NCI-H1694 (cell line): Measurements from ENCODE around the gene FAM117A.

Experiments
- DNase-seq: peaks from one replicate; lab custom pipeline; 2025; lab: John Stamatoyannopoulos, UW

The FAM117A gene, protein sequence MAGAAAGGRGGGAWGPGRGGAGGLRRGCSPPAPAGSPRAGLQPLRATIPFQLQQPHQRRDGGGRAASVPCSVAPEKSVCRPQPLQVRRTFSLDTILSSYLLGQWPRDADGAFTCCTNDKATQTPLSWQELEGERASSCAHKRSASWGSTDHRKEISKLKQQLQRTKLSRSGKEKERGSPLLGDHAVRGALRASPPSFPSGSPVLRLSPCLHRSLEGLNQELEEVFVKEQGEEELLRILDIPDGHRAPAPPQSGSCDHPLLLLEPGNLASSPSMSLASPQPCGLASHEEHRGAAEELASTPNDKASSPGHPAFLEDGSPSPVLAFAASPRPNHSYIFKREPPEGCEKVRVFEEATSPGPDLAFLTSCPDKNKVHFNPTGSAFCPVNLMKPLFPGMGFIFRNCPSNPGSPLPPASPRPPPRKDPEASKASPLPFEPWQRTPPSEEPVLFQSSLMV

DNA sequence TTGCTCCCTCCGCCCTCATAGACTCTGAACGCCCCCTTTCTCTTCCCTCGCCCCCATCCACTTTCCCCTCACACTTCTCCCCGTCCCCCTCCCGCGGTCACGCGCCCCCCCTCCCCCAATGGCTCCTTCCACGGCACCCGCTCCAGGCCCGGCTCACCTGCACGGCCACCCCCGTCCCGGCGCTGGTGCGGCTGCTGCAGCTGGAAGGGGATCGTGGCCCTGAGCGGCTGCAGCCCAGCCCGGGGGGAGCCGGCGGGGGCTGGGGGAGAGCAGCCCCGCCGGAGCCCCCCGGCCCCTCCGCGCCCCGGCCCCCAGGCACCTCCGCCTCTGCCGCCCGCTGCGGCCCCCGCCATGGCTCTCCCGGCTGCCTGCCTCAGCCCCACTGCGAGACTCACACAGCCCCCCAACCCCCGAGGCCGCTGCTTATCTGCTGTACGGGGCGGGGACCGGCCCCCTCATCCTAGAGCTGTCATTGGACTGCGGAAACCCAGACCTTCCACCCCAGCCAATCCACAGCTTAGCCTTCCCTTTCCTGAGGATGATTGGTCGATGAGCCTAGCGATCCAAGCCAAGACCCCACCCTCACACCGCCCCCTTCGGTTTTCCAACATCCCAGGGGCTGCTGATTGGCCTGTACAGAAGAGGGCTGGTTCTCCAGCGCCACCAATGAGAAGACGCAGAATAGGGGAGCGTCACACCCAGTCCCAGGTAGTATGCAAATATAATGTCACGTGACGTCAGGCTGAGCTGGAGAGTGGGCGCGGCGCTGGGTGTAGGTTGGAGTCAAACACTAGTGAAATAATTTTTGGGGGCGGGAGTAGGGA lies at the start of gene FAM117A:
FAM117A (minus strand) TSS at position 397 of the 824 bp plus-strand sequence; CDS start at position 353, 44 bp downstream.
- peak; percentile 99 for DNase-seq

DNA sequence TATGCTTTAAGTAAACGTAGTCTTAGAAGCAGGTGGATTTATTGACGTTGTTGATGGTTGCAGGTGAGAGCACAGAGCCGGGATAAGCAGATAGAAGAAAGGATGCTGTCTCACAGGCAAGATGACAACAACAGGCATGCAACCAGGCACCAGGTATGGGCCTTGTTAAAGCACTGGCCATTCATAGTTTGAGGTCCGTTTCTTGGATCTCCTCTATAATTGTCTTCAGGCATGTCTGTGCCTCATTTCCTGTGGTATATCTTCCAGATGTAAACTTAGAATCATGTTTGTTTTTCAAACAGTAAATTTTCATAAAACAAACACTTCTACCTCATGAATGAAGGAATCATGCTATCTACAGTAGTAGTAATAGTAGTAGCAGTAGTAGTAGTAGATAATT lies 45.1 kb upstream of the FAM117A start:
- no peak for DNase-seq

DNA sequence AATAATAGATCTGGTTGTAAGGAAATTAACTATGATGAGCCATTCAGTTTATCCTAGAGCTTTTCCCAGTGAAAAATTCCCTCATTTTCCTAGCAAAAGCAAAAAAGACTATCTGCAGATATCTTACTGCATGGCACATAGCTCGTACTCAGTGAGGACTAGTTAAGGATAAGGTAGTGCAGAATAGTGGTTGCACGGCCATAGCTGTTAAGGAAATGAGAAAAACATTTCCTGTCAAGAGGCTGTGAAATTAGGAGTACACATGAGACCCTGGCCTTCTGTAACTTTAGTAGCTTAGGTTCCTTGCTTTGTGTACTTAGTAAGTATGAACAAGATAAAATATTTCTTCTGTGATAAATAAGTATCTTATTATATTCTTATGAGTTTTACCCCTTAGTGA lies 34.8 kb upstream of the FAM117A start:
- DNase-seq, result no peak

DNA sequence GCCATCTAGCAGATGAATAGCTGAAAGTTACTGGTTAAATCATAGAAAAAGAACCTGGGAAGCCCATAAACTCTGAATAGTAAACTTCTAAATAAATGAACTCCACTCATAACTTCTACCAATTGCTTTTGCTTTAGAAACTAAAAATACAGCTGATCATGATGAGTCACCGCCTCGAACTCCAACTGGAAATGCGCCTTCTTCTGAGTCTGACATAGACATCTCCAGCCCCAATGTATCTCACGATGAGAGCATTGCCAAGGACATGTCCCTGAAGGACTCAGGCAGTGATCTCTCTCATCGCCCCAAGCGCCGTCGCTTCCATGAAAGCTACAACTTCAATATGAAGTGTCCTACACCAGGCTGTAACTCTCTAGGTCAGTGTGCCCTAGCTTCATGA lies 34.3 kb upstream of the FAM117A start:
- no peak for DNase-seq

DNA sequence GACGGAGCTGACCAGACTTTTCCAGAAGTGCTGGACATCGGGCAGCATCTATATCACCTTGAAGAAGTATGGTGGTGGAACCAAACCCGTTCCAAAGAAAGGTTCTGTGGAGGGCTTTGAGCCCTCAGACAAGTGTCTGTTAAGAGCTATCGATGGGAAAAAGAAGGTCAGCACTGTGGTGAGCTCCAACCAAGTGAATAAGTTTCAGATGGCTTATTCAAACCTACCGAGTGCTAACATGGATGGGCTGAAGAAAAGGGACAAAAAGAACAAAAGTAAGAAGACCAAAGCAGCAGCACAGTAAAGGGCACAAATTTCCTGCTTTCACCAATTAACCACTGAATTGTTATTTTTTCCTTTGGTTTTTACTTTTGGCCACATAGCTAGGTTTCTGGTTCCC lies 31.4 kb upstream of the FAM117A start:
- no peak for DNase-seq

DNA sequence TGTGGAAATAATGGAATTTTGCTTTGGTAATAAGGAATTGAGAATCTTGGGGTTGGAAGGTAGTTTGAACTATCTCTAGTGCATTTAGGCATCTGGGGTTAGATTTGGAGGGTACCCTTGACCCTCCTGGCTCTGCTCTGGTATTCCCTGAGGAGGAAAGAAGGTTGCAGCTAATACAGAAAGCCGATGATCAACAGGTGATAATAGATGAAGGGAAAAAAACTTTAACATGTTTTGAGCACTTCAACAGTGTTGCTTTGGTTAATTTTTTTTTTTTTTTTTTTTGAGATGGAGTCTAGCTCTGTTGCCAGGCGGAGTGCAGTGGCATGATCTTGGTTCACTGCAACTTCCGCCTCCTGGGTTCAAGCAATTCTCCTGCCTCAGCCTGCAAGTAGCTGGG lies 29.4 kb upstream of the FAM117A start:
- no peak for DNase-seq

DNA sequence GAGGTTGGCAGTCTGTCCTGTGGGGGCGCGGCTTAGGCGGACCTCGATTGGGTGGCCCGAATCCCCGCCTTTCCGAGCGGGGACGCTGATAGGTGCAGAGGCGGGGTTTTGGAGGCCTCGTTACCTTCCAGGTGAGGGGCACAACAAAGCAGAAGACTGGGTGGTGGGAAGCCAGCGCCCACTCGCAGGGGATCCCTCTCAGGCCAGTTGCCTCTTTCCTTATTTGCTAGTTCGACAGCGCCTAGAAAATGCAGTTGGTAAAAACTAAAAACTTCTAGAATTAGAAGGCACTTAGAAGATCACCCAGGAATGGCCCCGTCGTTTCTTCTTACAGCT lies 25.3 kb upstream of the FAM117A start:
- no peak for DNase-seq

DNA sequence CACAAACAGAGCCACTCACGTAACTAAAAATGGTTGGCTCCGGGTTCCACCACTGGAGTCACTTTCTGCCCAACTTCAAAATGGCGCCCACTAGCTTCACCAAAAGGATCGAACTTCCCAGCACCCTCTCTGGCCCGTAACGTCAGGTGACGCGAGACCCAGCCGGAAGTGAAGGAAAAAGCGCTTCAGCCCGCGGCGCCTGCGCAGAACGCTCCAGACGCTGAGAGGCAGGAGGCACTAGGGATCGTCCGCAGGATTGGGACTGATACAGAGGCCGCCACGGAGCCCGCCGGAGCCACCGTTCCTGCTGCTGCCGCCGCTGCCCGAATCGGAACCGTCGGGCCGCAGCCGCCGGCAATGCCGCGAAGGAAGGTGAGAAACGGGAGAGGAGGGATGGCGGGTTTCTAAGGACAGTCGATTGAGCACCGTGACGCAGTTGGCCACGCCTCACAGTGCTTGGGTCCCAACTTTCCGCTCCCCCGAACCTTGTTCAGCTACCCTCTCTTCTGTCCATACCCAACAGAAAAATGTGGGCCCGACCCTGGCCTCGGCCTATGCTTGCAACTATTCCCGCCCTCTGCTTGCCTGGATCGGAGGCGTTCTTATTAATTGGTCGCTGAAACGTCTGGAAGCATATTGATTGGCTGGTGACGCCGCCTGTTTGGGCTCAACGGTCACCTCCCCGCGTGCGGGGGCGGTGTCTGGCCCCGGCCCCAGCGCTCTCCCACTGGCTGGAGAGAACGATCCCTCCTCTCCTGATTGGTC lies 24.7 kb upstream of the FAM117A start, which contains the start of gene KAT7:
KAT7 (plus strand) TSS at position 204 of the 765 bp plus-strand sequence; CDS start at position 358, 154 bp downstream.
- peak; percentile 99 for DNase-seq

DNA sequence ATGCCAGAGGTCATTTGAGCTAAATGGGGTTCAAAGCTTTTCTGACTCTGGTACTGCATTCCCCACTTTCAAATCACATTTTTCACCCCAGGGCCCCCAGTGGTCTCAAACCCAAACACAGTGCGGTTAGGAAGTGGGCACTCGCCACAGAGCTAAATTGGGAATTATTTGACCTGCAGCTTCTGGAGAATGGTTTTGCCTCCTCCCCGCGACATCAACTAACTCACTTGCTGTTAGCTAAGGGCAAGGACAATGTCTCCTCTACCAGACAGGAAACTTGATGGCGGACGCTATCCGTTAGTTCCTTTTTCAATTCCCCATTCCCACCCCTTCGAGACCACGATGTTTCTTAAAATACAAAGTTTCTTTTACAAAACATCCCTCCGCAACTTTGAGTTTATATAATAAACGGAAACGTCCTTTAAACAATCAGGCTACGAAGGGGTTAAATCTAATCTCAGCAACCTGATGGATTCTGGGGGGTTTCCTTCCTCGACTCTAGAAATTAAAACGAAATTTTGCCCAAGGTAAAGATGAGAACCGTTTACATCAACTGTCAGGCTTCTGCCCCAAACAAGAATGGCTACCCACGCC lies 24.1 kb upstream of the FAM117A start:
- DNase-seq, result no peak

DNA sequence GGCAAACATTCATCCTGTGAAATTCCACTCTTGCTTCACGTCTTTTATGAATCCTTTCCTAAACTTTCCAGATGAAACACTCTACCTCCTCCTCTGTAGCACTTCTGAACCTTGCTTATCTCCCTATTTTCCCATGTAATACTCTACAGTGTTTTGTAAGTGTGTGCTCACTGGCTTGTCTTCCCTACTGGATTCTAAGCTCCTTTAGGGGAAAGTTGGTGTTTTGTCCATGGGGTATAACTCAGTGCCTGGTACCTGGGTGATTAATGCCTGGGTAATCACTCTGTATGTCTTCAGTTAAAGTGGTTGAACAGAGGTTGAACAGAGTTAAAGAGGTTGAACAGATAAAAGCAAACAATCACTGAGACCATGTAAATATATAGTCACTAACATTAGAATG lies 20.7 kb upstream of the FAM117A start:
- DNase-seq, result no peak

DNA sequence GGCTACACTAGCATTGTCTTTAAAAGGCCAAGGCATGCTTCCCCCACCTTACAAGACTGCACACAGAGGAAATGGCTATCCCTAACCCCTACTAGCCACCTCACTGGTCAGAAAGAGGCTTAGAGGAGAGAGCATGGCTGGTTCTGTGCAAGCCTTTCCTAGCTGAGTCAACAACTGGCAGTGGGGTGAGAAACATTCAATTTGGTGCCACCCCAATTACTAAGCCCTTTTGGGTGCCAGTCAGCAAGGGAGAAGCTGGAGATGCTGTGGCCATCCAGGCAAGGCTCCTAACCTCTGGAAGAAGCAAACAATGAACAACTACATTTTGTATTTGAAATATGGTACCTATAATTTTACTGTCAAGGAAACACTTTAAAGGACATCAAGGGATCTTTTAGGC lies 19.9 kb upstream of the FAM117A start:
- no peak for DNase-seq

DNA sequence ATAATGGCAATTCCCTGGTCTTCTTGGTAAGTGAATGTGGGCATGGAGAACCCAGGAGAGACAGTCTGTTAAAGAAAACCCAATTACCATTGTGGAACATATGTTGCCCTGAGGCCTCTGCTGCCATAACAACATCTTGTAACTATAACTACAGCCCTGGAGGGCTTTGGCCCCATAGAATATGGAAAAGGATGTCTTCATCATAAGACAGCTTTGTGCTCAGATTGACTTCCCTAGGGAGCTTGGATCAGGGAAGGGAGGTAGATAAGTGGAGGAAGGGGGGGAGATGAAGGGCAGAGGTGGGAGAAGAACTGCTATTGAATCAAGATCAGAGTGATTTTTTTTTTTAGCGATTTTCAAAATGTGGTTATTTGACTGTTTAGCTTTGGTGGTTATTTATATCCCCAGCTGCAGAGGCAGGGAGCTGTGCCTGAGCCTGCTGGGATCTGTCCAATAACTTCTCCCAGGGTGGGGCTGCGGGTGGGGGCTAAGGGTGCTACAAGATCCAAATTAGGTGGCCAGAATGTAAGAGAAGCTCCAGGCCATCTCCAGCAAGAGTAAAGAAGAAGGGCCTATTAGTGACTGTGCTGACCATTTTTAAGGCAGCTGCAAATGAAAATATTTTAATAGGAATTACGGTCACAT lies 19.3 kb upstream of the FAM117A start:
- peak; percentile 57 for DNase-seq

DNA sequence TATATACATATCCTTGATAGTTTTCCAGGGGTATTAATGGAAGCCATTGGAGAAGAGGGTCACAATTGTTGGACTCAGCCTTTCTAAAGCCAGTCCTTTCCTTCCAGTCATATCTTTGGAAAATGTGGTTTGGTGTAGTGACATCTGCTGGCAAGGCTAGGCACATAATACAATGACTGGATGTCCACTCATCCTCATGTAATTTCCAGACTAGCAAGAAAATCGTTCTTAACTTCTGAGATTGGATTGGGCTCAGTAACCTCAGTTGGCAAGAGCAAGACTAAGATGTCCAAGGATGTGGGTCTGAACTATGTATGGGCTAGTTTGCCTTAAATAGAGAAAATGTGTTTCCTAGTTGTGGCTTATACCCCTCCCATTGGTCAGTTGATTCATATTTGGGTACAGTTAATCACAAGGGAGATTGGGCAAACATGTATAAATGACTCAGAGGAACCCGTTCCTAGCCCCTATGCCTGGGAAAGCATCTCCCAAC lies 15.9 kb upstream of the FAM117A start:
- peak; percentile 22 for DNase-seq

DNA sequence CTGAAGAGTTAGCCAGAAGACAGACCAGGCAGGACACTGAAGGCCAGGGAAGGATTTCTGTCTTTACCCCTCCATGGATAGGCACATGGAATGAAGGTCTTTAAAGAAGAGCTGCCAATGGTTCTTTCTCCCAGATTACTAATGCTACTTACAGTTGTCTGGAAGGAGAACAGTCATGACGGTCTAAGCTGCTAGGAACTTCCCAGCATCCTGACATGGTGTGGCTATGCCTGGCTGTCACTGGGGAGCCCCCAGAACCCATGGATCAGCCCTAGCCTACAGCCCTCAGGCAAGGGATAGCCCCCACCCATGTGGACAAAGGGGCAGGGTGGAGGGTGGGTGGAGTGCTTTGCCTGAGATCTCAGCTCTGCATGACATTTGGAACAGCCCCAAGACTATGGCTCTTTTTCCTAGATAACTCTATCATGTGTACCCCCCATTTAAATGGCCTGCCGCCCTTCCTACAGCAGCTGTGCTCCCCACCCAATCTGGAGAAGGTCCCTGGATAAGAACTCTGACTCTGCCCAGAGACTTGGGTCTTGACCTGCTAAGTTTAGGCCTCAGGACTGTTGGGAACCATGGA lies 15.3 kb upstream of the FAM117A start:
- DNase-seq, result no peak

DNA sequence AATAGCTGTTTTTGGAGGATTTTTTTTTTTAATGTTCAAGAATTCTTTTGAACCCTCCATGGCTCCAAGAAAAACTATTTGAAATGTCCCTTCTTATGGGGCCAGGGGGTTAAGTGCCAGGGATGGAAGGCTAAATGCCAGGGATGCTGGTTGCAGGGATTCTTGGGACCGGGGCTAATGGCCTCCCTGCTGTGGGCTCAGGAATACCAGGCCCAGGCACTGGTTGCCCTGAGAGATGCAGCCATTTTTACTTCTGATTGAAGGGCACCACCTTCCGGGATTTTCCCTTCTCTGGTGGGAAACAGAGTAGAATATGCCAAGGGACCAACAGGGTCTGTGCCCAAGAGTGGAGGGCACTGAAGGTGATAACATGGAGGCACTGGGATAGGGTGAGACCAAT lies 13.6 kb upstream of the FAM117A start:
- DNase-seq, result no peak

DNA sequence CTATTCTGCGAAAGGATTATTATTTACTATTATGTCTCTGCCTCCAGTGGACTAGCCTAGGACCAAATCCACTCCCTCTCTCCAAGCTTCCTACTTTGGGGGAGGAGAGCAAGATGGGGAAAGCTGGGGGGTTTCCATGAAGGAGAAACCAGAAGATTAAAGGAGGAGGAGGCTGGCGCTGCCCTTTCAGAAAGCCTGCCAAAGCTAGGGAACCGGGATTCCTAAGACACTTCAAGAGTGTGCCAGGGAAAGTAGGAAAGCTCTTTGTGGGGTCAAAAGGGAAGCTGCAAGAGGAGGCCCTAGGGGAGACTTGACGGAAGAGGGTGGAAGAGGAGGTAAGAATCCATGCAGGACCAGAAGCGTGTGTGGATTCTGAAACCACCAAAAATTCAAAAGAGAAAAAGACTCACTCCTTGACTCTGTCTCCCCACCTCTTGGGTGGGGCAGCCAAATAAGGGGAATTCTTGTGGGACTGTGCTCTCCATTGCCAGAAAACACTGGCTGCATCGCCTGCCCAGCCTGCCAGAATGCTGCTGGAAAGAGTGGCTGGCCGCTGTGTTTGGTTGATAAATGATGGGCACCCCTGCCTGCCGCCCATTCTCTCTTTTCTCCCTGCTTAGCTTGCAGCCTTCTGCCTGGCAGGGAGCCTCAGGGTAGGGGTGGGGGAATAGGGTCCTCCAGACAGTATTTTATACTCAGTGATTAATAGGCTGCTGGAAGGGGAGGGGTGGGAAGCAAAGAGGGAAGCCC lies 12.8 kb upstream of the FAM117A start:
- no peak for DNase-seq

DNA sequence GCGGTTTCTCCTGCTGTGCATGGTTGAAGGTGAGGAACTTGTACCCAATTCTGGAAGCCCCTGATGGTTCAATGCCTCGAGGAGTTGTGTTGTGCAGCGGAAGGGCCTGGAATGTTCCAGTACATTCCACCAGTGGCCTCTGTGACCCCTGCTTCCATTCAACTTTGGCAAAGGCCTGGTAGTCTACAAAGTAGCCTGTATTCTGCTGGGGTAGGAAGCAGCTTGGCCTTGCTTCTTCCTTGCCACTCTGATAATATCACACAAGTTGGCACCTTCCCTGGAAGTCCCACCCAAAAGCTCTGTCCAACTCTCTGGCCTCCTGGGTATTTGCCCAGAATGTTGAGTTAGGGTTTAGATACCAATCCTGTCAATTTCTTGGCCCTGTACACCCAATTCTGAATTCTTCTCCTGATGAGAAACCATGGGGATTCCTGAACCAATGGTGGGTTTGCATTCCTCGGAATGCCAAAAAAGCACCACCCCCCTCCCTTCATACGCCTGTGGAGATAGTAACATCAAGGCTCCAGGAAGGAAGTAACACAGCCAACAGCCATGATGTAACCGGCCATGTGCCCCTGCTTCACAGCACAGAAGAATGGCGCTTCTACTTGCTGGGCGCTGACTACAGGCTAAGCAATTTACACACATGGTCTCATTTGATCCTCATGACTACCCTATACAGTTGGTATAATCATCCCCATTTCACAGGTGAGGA lies 11.8 kb upstream of the FAM117A start:
- no peak for DNase-seq

DNA sequence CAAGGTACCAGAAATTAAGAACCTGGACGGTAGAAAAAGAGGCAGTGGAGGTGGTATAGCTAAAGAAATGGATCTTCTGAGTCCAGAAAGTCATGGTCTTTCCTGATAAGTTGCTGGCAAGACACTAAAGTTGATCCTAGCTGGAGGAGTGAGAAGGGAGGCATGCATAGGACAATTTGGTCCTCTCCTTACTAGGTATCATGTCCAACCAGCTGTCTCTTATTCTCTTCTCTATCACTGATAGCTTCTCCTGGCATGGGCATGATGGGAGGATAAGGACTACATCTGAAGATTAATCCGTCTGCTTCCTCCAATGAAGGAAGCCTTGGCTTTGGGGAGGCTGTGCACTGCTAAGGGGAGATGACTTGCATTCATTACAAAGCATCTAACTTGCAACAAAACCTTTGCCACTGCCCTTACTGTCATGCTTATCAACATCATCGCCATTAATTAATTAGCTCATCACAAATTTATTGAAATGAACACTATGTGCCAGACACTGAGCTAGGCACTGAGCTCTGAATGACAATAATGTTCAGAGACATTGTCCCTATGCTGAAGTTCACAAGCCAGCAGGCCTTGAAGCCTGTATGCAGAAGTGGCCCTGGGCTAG lies 3.1 kb upstream of the FAM117A start:
- DNase-seq, result no peak

DNA sequence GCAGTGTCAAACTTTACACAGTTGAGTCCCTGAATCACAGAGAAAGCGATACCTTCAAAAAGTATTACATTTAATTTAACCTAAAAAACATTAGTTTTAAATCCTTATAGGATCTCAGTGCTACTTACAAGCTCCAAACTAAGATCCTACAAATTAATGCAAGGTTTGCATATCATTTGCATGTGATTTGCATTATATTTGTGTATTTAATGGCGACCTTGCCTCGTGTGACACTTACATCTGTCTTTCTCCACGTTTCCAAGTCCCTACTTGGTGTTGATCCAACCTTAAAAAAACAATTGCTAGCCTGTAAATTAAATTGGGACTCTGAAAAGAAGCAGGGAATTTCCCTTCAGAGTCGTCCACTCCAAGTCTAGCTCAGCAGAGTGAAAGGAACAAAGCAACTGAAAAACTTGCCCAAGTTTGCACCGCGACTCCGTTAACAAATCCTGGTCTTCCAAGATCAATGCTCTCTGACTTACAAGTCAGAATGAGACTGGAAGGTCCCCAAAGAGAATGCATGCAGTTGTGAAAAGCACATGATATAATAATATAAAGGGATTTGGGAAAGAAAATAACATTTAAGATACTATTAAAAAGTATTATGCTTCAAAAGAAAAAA lies 739 bp upstream of the FAM117A start:
- DNase-seq, result no peak
